NCI-H526 (cell line): ENCODE data around the gene SUGCT.

Experiments used
- DNase-seq, 2 experiments: peaks; one replicate each; lab custom pipeline; 2025; lab: John Stamatoyannopoulos, UW

SUGCT gene

GRCh38 chr7:40773656-40774055 is 638.9 kb downstream of the SUGCT start:
- DNase-seq = no peak

- no peak for DNase-seq
Observed at GRCh38 chr7:40775877-40776276, 641.1 kb downstream of the SUGCT start.

GRCh38 chr7:40777730-40778312 is 643.0 kb downstream of the SUGCT start:
- no peak for DNase-seq

GRCh38 chr7:40780460-40780859 is 645.7 kb downstream of the SUGCT start:
- DNase-seq = no peak

- no peak for DNase-seq
Observed at GRCh38 chr7:40782836-40783235, 648.0 kb downstream of the SUGCT start.

- no peak for DNase-seq
Observed at GRCh38 chr7:40784176-40784575, 649.4 kb downstream of the SUGCT start.

- no peak for DNase-seq
Observed at GRCh38 chr7:40786909-40787308, 652.1 kb downstream of the SUGCT start.

GRCh38 chr7:40793132-40793531 is 658.3 kb downstream of the SUGCT start:
- DNase-seq = no peak

- DNase-seq = no peak
Observed at GRCh38 chr7:40795607-40796006, 660.8 kb downstream of the SUGCT start.

GRCh38 chr7:40796723-40797122 is 661.9 kb downstream of the SUGCT start:
- no peak for DNase-seq

- DNase-seq = no peak
Observed at GRCh38 chr7:40798613-40799012, 663.8 kb downstream of the SUGCT start.

- no peak for DNase-seq
Observed at GRCh38 chr7:40799493-40800403, 664.9 kb downstream of the SUGCT start.

GRCh38 chr7:40800771-40801170 is 666.0 kb downstream of the SUGCT start:
- no peak for DNase-seq

- DNase-seq = no peak
Observed at GRCh38 chr7:40802497-40802896, 667.7 kb downstream of the SUGCT start.

GRCh38 chr7:40804477-40805215 is 669.8 kb downstream of the SUGCT start:
- no peak for DNase-seq

- no peak for DNase-seq
Observed at GRCh38 chr7:40805361-40805760, 670.6 kb downstream of the SUGCT start.

GRCh38 chr7:40808378-40808942 is 673.7 kb downstream of the SUGCT start:
- no peak for DNase-seq

GRCh38 chr7:40810274-40810673 is 675.5 kb downstream of the SUGCT start:
- DNase-seq = no peak

GRCh38 chr7:40811666-40812065 is 676.9 kb downstream of the SUGCT start:
- no peak for DNase-seq

GRCh38 chr7:40815022-40815421 is 680.2 kb downstream of the SUGCT start:
- DNase-seq = no peak

GRCh38 chr7:40815512-40815911 is 680.7 kb downstream of the SUGCT start:
- no peak for DNase-seq

- DNase-seq = no peak
Observed at GRCh38 chr7:40822861-40823260, 688.1 kb downstream of the SUGCT start.
